ENCODE measurements around the gene RNF223.

GRCh38 chr1:1115136-1115785 lies 41.2 kb upstream of the RNF223 start:
- TF ChIP-seq CTCF (IDR thresholded peaks at IDR 0.05) (no peak), POLR2A (IDR thresholded peaks at IDR 0.05) (no peak)
